SH-SY5Y (cell line): ENCODE data around the gene IQCN.

Source experiments
- GATA2 ChIP-seq: IDR thresholded peaks from 2 replicates; pipeline ENCODE4 v1.6.1; 2011; ENCODE audit warnings: mild to moderate bottlenecking, low read depth, low read length
- GATA3 ChIP-seq: IDR thresholded peaks from 2 replicates; pipeline ENCODE4 v1.6.1; 2011; ENCODE audit warnings: low read depth, mild to moderate bottlenecking, low read length, moderate library complexity

The IQCN gene

DNA sequence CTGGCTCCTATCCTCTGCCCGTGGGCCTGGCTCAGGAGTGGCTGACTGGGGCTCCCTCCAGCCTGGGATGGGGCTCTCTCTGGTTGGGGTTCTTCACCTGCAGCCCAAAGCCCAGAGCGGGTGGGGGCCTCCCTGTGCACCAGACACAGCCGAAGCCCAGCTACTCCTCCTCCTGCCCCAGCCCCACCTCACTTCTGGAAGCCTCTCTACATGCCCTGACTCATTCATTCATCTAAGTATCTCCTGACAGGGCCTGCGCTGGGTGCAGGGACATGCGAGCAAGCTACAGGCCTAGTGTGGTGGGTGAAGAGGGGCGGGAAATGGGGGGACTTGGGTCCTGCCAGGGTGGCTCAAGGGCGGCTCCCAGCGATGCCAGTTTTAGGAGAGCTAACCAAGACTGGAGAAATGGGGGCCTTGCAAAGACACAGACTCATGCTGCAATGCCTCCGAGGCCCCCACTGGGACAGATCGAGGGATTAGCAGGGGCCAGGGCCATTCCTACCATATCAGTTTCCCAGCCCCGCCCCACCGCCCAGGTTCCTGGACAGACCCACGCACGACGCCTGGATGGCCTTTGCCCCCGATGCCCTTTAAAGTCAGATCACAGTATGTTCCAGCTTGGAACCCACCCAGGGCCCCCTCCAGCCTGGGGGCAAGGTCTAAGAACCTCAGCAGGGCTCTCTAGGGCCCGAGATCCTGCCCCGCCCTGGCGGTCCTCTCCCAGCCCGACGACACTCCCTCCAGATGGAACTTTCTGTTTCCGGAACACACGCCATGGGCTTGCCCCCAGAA, 36.1 kb upstream of the IQCN start:
- TF ChIP-seq GATA2 = no peak
- TF ChIP-seq GATA3 = no peak

DNA sequence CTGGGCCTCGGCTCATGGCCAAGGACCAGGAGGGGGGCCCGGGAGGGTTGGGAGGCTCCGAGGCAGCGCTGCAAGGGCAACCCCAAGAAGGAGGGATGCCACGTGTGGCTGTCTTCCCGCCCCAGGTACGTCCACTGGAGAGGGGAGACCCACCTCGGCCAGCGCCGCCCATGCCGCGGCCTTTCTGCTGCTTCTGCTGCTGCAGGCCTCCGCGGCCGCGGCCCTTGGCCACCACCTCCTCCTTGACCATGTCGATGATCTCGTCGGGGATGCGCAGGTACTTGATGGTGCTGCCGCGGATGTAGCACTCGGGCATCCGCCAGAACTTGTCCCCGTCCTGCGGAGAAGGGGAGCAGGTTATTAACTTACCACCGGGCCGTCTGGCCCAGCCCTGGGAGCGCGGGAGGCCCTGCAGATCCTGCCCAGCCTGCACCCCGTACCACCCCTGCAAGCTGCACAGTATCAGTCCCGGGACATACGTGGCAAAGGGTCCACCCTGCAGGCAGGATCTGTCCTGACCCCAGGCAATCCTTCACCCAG, 35.3 kb upstream of the IQCN start:
- TF ChIP-seq GATA2 (no peak), GATA3 (no peak)

GRCh38 chr19:18308948-18309325, 34.7 kb upstream of the IQCN start:
- no peak for TF ChIP-seq GATA2
- no peak for TF ChIP-seq GATA3

DNA sequence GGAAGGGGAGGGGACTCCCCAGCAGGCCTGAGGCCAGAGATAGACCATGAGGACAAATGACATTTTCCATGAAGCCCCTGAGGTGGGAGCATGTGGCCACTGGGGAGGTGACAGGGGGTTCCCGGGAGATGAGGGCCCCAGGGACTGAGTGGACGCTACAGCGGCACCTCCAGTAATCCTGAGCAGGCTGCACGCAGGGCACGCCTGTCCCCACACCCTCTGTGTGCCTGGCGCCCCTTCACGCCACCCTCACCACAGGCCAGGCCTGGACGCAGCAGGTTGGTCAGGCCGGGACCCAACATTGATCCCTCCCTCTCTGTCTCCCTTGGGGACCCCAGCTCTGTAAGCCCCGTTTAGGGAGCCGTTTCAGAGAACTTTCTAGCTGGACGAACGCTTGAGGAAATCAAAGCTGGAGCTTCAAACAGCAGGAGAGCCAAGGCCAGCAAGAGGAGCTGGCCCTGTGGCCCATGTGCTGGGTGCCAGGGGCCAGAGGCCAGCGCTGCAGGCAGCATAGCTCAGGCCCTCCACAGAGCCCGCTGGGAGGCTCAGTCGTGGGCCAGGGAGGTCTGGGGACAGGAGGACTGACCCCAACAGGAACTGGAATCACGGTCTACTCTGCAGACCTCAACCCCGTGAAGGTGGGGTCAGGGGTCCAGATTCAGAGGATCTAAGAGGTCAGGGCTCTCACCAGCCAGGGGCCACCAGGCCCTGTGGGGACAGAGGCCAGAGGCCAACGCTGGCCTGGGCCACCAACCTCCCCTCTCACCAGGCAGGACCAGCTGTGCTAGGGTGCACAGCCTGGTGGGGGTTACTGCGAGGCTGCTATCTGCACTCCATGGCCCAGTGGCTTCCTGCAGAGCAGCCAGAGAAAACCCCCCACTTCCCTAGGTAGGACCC, 34.0 kb upstream of the IQCN start:
- TF ChIP-seq GATA3 (no peak), GATA2 (no peak)

DNA sequence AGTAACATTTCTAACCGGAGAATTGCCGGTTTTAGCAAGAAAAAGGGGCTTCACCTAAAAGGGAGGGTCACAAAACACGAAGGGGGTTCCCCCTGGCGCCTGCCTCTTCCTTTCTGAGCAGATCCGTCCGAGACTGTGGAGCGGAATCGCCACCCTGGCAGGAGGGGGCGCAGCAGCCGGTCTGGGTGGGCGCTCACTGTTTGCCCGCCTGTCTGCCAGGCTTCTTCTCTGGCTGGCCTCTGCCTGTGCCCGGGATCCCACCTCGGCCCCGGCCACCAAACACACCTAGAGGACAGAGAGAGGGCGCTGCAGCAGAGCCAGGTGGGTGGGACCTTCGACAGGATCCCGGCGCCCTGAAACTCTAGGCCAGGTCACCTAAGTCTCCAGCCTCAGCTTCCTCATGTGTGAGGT, 33.0 kb upstream of the IQCN start:
- TF ChIP-seq GATA3 (no peak), GATA2 (no peak)

DNA sequence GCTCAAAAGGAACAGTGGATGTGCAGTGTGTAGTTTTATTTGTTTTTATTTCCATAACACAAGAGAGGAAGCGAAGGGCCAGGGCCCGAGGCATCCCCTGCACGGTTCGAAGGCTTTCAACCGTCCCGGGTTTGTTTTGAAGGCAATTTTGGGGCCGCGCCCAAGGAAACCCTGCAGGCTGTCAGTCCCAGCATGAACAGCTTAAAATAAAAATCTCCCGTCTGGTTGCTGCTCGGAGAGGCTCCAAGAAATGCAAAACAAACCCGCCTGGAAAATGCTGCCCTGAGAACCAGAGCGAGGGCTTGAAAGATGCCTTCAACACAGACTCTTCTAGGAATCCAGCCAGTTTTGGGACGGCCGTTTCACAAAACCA, 32.6 kb upstream of the IQCN start:
- no peak for TF ChIP-seq GATA2
- no peak for TF ChIP-seq GATA3

- TF ChIP-seq GATA2 (no peak), GATA3 (no peak)
Observed at GRCh38 chr19:18306209-18306887, 32.1 kb upstream of the IQCN start.

DNA sequence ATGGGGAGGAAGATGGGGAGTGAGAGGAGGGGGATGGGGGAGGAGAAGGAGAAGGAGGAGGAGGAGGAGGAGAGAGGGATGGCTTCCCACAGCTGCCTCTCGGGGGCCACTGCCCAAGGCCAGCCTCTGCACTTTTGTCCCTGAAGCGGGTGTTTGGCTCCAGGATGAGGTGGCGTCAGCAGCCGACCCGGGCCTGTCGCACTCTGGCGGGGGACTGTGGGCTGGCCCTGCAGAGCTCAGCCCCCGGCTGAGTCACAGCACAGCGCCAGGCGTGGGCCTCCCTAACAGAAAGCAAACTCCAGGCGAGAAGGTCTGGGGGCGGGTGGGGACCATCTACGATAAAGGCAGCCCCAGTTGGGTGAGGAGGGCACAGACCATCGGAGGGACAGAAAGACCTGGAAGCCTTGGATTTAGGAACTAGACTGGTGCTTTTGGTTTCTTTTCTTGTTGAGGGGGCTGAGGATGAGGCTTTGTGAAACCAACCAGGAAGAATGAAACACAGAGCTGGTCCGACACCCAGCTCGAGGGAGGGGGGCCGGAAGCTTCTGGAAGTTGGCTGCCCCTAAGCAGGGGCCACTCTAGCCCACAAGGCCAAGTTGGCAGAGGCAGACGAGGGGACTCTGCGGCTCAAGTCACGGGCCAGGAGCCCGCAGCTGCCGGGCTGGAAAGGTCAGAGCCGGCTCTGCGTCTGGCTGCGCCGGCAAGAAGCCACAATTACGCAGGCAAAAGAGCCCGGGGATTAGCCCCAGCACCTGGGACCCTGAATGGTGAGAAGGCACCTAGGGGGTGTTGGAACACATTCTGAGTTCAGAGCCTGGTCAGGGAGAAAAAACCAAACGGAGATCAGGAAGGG, 30.4 kb upstream of the IQCN start:
- TF ChIP-seq GATA3 (no peak), GATA2 (no peak)

DNA sequence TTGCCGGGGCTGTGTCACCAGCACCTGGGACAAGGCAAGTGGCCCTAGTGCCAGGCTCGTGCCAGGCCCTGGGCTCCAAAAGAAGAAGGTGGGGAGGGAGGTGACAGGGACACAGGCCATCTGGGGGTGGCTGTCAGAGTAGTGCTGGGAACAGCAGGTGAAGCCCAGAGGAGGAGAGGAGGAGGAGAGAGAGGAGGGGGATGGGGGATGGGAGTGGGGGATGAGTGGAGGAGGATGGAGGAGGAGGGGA, 29.9 kb upstream of the IQCN start:
- TF ChIP-seq GATA3 (no peak), GATA2 (no peak)

- no peak for TF ChIP-seq GATA2
- no peak for TF ChIP-seq GATA3
Observed at GRCh38 chr19:18301718-18302111, 27.5 kb upstream of the IQCN start.

DNA sequence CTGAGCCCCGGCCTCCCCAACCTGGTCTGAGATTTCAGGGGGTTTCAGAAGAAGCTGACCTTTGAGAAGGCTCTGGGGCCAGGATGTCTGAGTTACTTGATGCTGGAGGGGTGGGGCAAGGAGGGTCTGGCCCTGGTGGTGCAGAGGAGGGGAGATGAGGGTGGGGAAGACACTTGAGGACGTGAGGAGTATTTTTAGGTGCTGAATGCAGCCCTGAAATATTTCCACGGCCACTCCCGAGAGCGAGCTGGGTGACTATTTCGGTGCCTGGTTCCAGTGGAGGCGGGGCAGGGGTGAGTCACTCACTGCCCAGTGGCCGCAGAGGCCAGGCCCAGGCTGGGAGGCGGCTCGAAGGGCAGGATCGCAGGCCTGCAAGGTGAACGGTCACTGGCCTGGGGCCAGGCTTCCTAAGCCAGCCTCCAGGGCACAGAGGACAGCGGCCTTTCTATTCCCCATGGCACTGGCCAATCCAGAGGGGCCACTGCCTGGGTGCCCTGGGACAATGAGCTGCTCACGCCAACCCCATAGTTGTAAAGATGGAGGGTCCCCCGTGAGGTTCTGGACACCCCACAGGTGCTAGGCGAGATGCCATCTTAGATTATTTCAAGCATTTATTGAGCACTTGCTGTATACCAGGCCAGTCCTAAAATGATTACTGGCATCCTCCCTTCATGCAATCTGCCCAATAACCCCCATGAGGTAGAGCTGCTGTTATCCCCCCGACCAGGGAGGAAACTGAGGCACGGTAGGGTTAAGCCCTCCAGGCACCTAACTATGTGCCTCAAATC, 26.9 kb upstream of the IQCN start:
- TF ChIP-seq GATA2 (no peak), GATA3 (no peak)

GRCh38 chr19:18299654-18300053, 25.4 kb upstream of the IQCN start:
- TF ChIP-seq GATA3 (no peak), GATA2 (no peak)

DNA sequence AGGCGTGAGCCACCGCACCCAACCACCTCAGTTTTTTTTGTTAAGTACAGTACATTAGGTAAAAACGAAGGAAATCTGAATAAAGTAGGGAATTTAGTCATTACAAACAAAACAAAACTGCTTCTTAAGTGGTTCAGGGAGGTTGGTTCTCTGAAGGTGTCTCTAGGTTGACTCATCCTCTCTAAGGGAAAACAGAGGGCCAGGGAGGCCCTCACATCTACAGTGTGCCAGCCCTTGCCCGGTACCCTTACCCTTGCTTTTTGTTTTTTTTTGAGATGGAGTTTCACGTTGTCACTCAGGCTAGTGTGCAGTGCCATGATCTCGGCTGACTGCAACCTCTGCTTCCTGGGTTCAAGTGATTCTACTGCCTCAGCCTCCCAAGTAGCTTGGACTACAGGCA, 24.3 kb upstream of the IQCN start:
- no peak for TF ChIP-seq GATA2
- no peak for TF ChIP-seq GATA3
